ENCODE results near the gene CRACDL.
"Not testable (repeated sequence)": the region's sequence is repeated elsewhere in the genome, so short reads cannot be mapped to it uniquely, and the experiment has no call there.

Gene CRACDL

GRCh38 chr2:98761267-98761781, 174.7 kb downstream of the CRACDL start:
- H3K4me3 ChIP-seq (ENCODE audit: low read depth, low read length), result no peak overlapping the region
- TF ChIP-seq CTCF (conservative IDR thresholded peaks at IDR 0.05; ENCODE audit: low read depth, low read length), result no peak

GRCh38 chr2:98759827-98760625, 176.0 kb downstream of the CRACDL start:
- no peak overlapping the region for H3K4me3 ChIP-seq (ENCODE audit: low read depth, low read length)
- DNase-seq (ENCODE audit: low read depth), result no peak
- no peak for TF ChIP-seq CTCF (conservative IDR thresholded peaks at IDR 0.05; ENCODE audit: low read depth, low read length)

More at GRCh38 chr2:98761267-98761781, 174.7 kb downstream of the CRACDL start:
- no peak for DNase-seq (ENCODE audit: low read depth)

GRCh38 chr2:98759338-98759737, 176.7 kb downstream of the CRACDL start:
- no peak for TF ChIP-seq CTCF (conservative IDR thresholded peaks at IDR 0.05; ENCODE audit: low read depth, low read length)
- no peak overlapping the region for H3K4me3 ChIP-seq (ENCODE audit: low read depth, low read length)
- no peak for DNase-seq (ENCODE audit: low read depth)

GRCh38 chr2:98757904-98758421, 178.1 kb downstream of the CRACDL start:
- DNase-seq (ENCODE audit: low read depth), result peak; percentile 82
- no peak overlapping the region for H3K4me3 ChIP-seq (ENCODE audit: low read depth, low read length)
- peak; percentile 6 for TF ChIP-seq CTCF (conservative IDR thresholded peaks at IDR 0.05; ENCODE audit: low read depth, low read length)

GRCh38 chr2:98753801-98754200, 182.2 kb downstream of the CRACDL start:
- no peak overlapping the region for H3K4me3 ChIP-seq (ENCODE audit: low read depth, low read length)
- no peak for TF ChIP-seq CTCF (conservative IDR thresholded peaks at IDR 0.05; ENCODE audit: low read depth, low read length)
- no peak for DNase-seq (ENCODE audit: low read depth)

- DNase-seq (ENCODE audit: low read depth); H3K4me3 ChIP-seq (ENCODE audit: low read depth, low read length): not testable (repeated sequence)
Observed at GRCh38 chr2:98752711-98753110, 183.3 kb downstream of the CRACDL start.

- TF ChIP-seq CTCF (conservative IDR thresholded peaks at IDR 0.05; ENCODE audit: low read depth, low read length), result no peak
- DNase-seq (ENCODE audit: low read depth), result no peak
- H3K4me3 ChIP-seq (ENCODE audit: low read depth, low read length), result no peak overlapping the region
Observed at GRCh38 chr2:98751748-98752147, 184.3 kb downstream of the CRACDL start.
